ENCODE results near the gene PCDHGB1. TPM values are rescaled to one million over a fixed set of nuclear protein-coding genes. Genes with fewer than 3 reads are reported as not detected.

The PCDHGB1 gene
- polyA plus RNA-seq, 1 donor from 2014 or later: 0.46 TPM

- no peak within 1 kb of the TSS for H3K4me2 ChIP-seq (ENCODE audit: low read length)
- H3K36me3 ChIP-seq (ENCODE audit: insufficient read depth, low read length): no peaks in the 10 kb centered on the region
- no peaks in the 10 kb centered on the region for H3K27me3 ChIP-seq (ENCODE audit: insufficient read depth, low read depth, low read length)
- no peak within 1 kb of the TSS for H2AFZ ChIP-seq (ENCODE audit: low read depth, low read length)
- no peaks in the 10 kb centered on the region for H3K9me2 ChIP-seq (ENCODE audit: insufficient read depth, low read length)
- H3K27ac ChIP-seq (ENCODE audit: low read length): no peak within 1 kb of the TSS
- TF ChIP-seq TAF1 (IDR thresholded peaks at IDR 0.05; ENCODE audit: low read depth): no peak
- H3F3A ChIP-seq (ENCODE audit: insufficient read depth, low read length, poor library complexity, severe bottlenecking): no peaks in the 10 kb centered on the region
- H3K4me3 ChIP-seq (ENCODE audit: low read length): no peak within 1 kb of the TSS
- peaks cover 48% of the 10 kb centered on the region for H3K9me3 ChIP-seq (ENCODE audit: low read length)
- H3K79me2 ChIP-seq (replicated peaks; ENCODE audit: insufficient read depth, low read length): no peaks in the 10 kb centered on the region
- no peak within 1 kb of the TSS for H3K9ac ChIP-seq (ENCODE audit: low read length)
- no peaks in the 10 kb centered on the region for H4K20me1 ChIP-seq (ENCODE audit: insufficient read depth)
These were observed 10.0 kb downstream of the PCDHGB1 start, which contains the start of gene PCDHGB2 for GRCh38 chr5:141359790-141360426. Gene PCDHGB2, plus strand, starts transcription at chr5:141359994. Its CDS starts 142 bp downstream, at chr5:141360136.

GRCh38 chr5:141360685-141361084, 10.8 kb downstream of the PCDHGB1 start:
- H3F3A ChIP-seq (ENCODE audit: insufficient read depth, low read length, poor library complexity, severe bottlenecking): no peaks in the 10 kb centered on the region
- H3K9me2 ChIP-seq (ENCODE audit: insufficient read depth, low read length): no peaks in the 10 kb centered on the region
- no peaks in the 10 kb centered on the region for H3K36me3 ChIP-seq (ENCODE audit: insufficient read depth, low read length)
- H3K27ac ChIP-seq (ENCODE audit: low read length): no peak overlapping the region
- no peak overlapping the region for H3K4me2 ChIP-seq (ENCODE audit: low read length)
- H2AFZ ChIP-seq (ENCODE audit: low read depth, low read length): no peak overlapping the region
- H3K9me3 ChIP-seq (ENCODE audit: low read length): peaks cover 44% of the 10 kb centered on the region
- TF ChIP-seq EZH2 (IDR thresholded peaks at IDR 0.05; ENCODE audit: borderline replicate concordance, insufficient read depth, low read length, poor library complexity, severe bottlenecking): no peak
- TF ChIP-seq EP300 (conservative IDR thresholded peaks at IDR 0.05; ENCODE audit: poor library complexity, severe bottlenecking): no peak
- TF ChIP-seq REST (IDR thresholded peaks at IDR 0.05; ENCODE audit: borderline replicate concordance): no peak
- TF ChIP-seq SMC3 (conservative IDR thresholded peaks at IDR 0.05; ENCODE audit: poor library complexity): no peak
- TF ChIP-seq RAD21 (conservative IDR thresholded peaks at IDR 0.05): no peak
- no peak for TF ChIP-seq MXI1 (conservative IDR thresholded peaks at IDR 0.05; ENCODE audit: poor library complexity, severe bottlenecking)
- no peak for TF ChIP-seq TAF1 (IDR thresholded peaks at IDR 0.05; ENCODE audit: low read depth)
- TF ChIP-seq POLR2AphosphoS5 (IDR thresholded peaks at IDR 0.05): no peak
- TF ChIP-seq CTCF (IDR thresholded peaks at IDR 0.05; ENCODE audit: poor library complexity, severe bottlenecking): no peak
- no peaks in the 10 kb centered on the region for H4K20me1 ChIP-seq (ENCODE audit: insufficient read depth)
- H3K79me2 ChIP-seq (replicated peaks; ENCODE audit: insufficient read depth, low read length): no peaks in the 10 kb centered on the region
- no peaks in the 10 kb centered on the region for H3K27me3 ChIP-seq (ENCODE audit: insufficient read depth, low read depth, low read length)
- H3K9ac ChIP-seq (ENCODE audit: low read length): no peak overlapping the region
- no peak overlapping the region for H3K4me3 ChIP-seq (ENCODE audit: low read length)

Measured in neural cell (in vitro differentiated cells).